Sigmoid colon (tissue), 7 donors: ENCODE measurements around the gene MTOR. TPM values are rescaled to one million over a fixed set of nuclear protein-coding genes. Genes with fewer than 3 reads are reported as not detected.
"Not testable (repeated sequence)": the region's sequence is repeated elsewhere in the genome, so short reads cannot be mapped to it uniquely, and the experiment has no call there.

Source experiments
- DNase-seq: peaks from one replicate; pipeline ENCODE4 v3.0.0-alpha.2; 2019
- H3K27ac ChIP-seq, 4 donors: fragments of 200-600 bp; sonication (generic); one replicate each; pipeline ENCODE4 v1.5.1; 2016 to 2019; ENCODE audit warnings: mild to moderate bottlenecking in 1 of 4
- H3K27me3 ChIP-seq, 3 donors: fragments of 200-600 bp; sonication (generic); one replicate each; pipeline ENCODE4 v1.5.1; 2019; ENCODE audit warnings: mild to moderate bottlenecking in 1 of 3
- H3K36me3 ChIP-seq, 4 donors: fragments of 200-600 bp; sonication (generic); one replicate each; pipeline ENCODE4 v1.5.1; 2016 to 2019
- H3K4me1 ChIP-seq, 4 donors: fragments of 200-600 bp; sonication (generic); one replicate each; pipeline ENCODE4 v1.5.1; 2017 to 2019
- H3K4me3 ChIP-seq, 4 donors: fragments of 200-600 bp; sonication (generic); one replicate each; pipeline ENCODE4 v1.5.1; 2017 to 2019; ENCODE audit warnings: mild to moderate bottlenecking in 2 of 4, moderate library complexity in 1 of 4
- H3K9me3 ChIP-seq, 4 donors: fragments of 200-600 bp in 3 of 4; sonication (generic) in 3 of 4; one replicate each; pipeline versions ENCODE4 v1.5.1 to v1.6.1; 2013 to 2019
- CTCF ChIP-seq, 4 experiments: fragments of 450-650 bp in 3 of 4; fragments of 200-600 bp in 1 of 4; IDR thresholded peaks; one replicate each; pipeline ENCODE4 v1.5.1; 2016 to 2019; ENCODE audit warnings: antibody characterized with exemption in 4 of 4, mild to moderate bottlenecking in 3 of 4, moderate library complexity in 2 of 4
- EP300 ChIP-seq, 4 donors: sonication (generic); formaldehyde crosslinking; IDR thresholded peaks; one replicate each; pipeline ENCODE4 v1.6.1; 2017; ENCODE audit warnings: antibody characterized with exemption in 4 of 4
- POLR2A ChIP-seq, 2 donors: fragments of 450-650 bp; IDR thresholded peaks; one replicate each; pipeline ENCODE4 v1.6.1; 2016; ENCODE audit warnings: antibody characterized with exemption in 2 of 2, mild to moderate bottlenecking in 2 of 2, moderate library complexity in 2 of 2
- POLR2AphosphoS5 ChIP-seq, 4 donors: sonication (generic); formaldehyde crosslinking; IDR thresholded peaks; one replicate each; pipeline ENCODE4 v1.6.1; 2017; ENCODE audit warnings: antibody characterized with exemption in 4 of 4
- WGBS, 2 donors: extraction: QIAGEN DNeasy Blood & Tissue Kit; methylation state at CpG; one replicate each; pipeline ENCODE4 v1.1.7; 2013; 5-methylcytosine and 5-hydroxymethylcytosine counted together
- intact Hi-C: fragments of 100-400 bp; cut with DNase I; formaldehyde crosslinking; loops from one replicate; pipeline ENCODE4 v1.15.1; 2023
- polyA plus RNA-seq, 3 donors: library from polyadenylated mRNA; stranded (reverse); fragments of 200-250 nt; gene quantifications; one replicate each; pipeline ENCODE4 v1.2.3, GENCODE V29; 2013
- total RNA-seq, 4 donors: library from RNA; depleted of rRNA; stranded (reverse); fragments of >200 nt; gene quantifications; one replicate each; pipeline ENCODE4 v1.1.0, GENCODE V29; 2016
- donor health status: healthy with polysubstance abuse.
- donor health status: Bipolar disorder and iron deficiency.
- donor health status: healthy.

MTOR gene
- total and polyA plus RNA-seq, 7 donors = 7.6 to 38.1 (median 25.2) TPM

DNA sequence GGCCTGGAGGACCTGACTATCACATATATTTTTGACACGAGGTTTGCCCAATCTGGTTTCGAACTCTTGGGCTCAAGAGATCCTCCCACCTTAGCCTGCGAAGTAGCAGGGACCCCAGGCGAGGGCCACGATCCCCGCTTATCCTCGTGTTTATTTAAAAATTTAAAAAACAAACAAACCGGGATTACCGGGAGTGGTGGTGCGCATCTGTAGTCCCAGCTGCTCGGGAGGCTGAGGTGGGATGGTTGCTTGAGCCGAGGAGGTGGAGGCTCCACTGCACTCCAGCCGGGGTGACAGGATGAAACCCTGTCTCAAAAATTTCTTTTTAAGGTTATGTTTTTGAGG, 162.2 kb downstream of the MTOR start:
- H3K4me1 ChIP-seq = peaks cover 0 to 20% (median 15%) of the 10 kb centered on the region in 4 donors
- no peaks in the 10 kb centered on the region for H3K9me3 ChIP-seq
- no peak for DNase-seq
- no peak for TF ChIP-seq POLR2AphosphoS5 (IDR thresholded peaks at IDR 0.05)
- no peak for TF ChIP-seq POLR2A (IDR thresholded peaks at IDR 0.05)
- no peak for TF ChIP-seq CTCF (IDR thresholded peaks at IDR 0.05)
- TF ChIP-seq EP300 (IDR thresholded peaks at IDR 0.05) = no peak
- intact Hi-C loops = no loop called here
- H3K4me3 ChIP-seq = peak overlapping the region; percentile 92 to 100 (median 92)
- WGBS, 2 donors = 14 to 49% methylated on average over 13 of the region's 13 CpGs
- no peaks in the 10 kb centered on the region for H3K27me3 ChIP-seq
- H3K27ac ChIP-seq = peak overlapping the region; percentile 81 to 87 (median 86)
- peaks cover 9 to 26% (median 17%) of the 10 kb centered on the region in 4 donors for H3K36me3 ChIP-seq

GRCh38 chr1:11099310-11100148, 162.8 kb downstream of the MTOR start, which contains the start of gene EXOSC10:
TSS of gene EXOSC10 (minus strand) at chr1:11099869. CDS start at chr1:11099831, 38 bp downstream.
- WGBS, 2 donors = 0% methylated on average over 78 of the region's 78 CpGs
- no peaks in the 10 kb centered on the region for H3K9me3 ChIP-seq
- DNase-seq = peak; percentile 94
- peaks cover 0 to 20% (median 15%) of the 10 kb centered on the region in 4 donors for H3K4me1 ChIP-seq
- TF ChIP-seq POLR2A (IDR thresholded peaks at IDR 0.05) = peak; percentile 39 to 57
- TF ChIP-seq POLR2AphosphoS5 (IDR thresholded peaks at IDR 0.05) = peak; percentile 38 to 84 (median 76)
- no peak for TF ChIP-seq CTCF (IDR thresholded peaks at IDR 0.05)
- peaks cover 9 to 32% (median 21%) of the 10 kb centered on the region in 4 donors for H3K36me3 ChIP-seq
- peak within 1 kb of the TSS; percentile 92 to 100 (median 92) for H3K4me3 ChIP-seq
- no peaks in the 10 kb centered on the region for H3K27me3 ChIP-seq
- peak within 1 kb of the TSS; percentile 81 to 87 (median 86) for H3K27ac ChIP-seq
- intact Hi-C loops = loop anchor here (2.0 to 10.0 kb wide), 2 partner anchors 39 to 75 kb away; partner anchors contain the start of gene SRM

GRCh38 chr1:11098931-11099309, 163.4 kb downstream of the MTOR start:
- intact Hi-C loops = loop anchor here (2.0 to 10.0 kb wide), 2 partner anchors 38 to 74 kb away; partner anchors contain the start of gene SRM
- TF ChIP-seq EP300 (IDR thresholded peaks at IDR 0.05) (no peak), POLR2A (IDR thresholded peaks at IDR 0.05) (no peak), POLR2AphosphoS5 (IDR thresholded peaks at IDR 0.05) (no peak), CTCF (IDR thresholded peaks at IDR 0.05) (no peak)
- WGBS, 2 donors = 15 to 19% methylated on average over 5 of the region's 5 CpGs

DNA sequence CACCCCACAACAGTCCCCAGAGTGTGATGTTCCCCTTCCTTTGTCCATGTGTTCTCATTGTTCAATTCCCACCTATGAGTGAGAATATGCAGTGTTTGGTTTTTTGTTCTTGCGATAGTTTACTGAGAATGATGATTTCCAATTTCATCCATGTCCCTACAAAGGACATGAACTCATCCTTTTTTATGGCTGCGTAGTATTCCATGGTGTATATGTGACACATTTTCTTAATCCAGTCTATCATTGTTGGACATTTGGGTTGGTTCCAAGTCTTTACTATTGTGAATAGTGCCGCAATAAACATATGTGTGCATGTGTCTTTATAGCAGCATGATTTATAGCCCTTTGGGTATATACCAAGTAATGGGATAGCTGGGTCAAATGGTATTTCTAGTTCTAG, 178.6 kb downstream of the MTOR start:
- intact Hi-C loops, H3K27ac ChIP-seq, H3K9me3 ChIP-seq, H3K4me1 ChIP-seq, H3K27me3 ChIP-seq, DNase-seq, H3K4me3 ChIP-seq: not testable (repeated sequence)
- peaks cover 15 to 72% (median 54%) of the 10 kb centered on the region in 4 donors for H3K36me3 ChIP-seq
- WGBS, 2 donors = 83 to 97% methylated on average over 2 of the region's 3 CpGs

More at GRCh38 chr1:11098931-11099309, 163.4 kb downstream of the MTOR start:
- peaks cover 9 to 38% (median 27%) of the 10 kb centered on the region in 4 donors for H3K36me3 ChIP-seq
- DNase-seq = no peak
- peak overlapping the region; percentile 81 to 87 (median 86) for H3K27ac ChIP-seq
- no peaks in the 10 kb centered on the region for H3K27me3 ChIP-seq
- no peaks in the 10 kb centered on the region for H3K9me3 ChIP-seq
- H3K4me1 ChIP-seq = peaks cover 0 to 20% (median 15%) of the 10 kb centered on the region in 4 donors
- peak overlapping the region; percentile 92 to 100 (median 92) for H3K4me3 ChIP-seq

DNA sequence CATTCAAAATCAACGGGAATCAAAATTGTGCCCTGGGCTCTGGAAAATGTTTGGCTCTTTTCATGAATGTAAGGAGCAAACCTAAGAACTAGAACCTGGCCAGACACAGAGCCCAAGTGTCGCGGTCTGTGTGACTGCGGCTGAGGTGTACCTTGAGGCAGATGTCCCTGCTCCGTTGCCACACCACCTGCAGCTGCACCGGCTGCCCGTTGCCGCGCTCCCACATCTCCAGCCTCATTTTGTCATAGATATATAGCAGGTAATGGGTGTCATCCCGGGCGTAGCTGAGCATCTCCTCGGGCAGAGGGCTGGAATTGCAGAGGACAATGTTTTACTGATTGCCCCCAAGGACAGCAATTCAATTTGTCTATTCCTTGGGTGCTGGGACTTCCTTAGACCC, 181.4 kb downstream of the MTOR start:
- H3K27ac ChIP-seq = no peak overlapping the region
- H3K4me3 ChIP-seq = no peak overlapping the region
- peaks cover 24 to 72% (median 49%) of the 10 kb centered on the region in 4 donors for H3K36me3 ChIP-seq
- 86 to 89% methylated on average over 12 of the region's 12 CpGs for WGBS, 2 donors
- TF ChIP-seq POLR2AphosphoS5 (IDR thresholded peaks at IDR 0.05) (no peak), POLR2A (IDR thresholded peaks at IDR 0.05) (no peak), CTCF (IDR thresholded peaks at IDR 0.05) (no peak), EP300 (IDR thresholded peaks at IDR 0.05) (no peak)
- peak; percentile 40 for DNase-seq
- H3K27me3 ChIP-seq = no peaks in the 10 kb centered on the region
- H3K4me1 ChIP-seq = no peaks in the 10 kb centered on the region
- intact Hi-C loops = no loop called here
- no peaks in the 10 kb centered on the region for H3K9me3 ChIP-seq
